ENCODE data around the gene PIP4P1. TPM values are rescaled to one million over a fixed set of nuclear protein-coding genes. Genes with fewer than 3 reads are reported as not detected.

Gene PIP4P1
- total and polyA plus RNA-seq, 2 experiments from 2014 or later, result 17.6 to 60.1 TPM

DNA sequence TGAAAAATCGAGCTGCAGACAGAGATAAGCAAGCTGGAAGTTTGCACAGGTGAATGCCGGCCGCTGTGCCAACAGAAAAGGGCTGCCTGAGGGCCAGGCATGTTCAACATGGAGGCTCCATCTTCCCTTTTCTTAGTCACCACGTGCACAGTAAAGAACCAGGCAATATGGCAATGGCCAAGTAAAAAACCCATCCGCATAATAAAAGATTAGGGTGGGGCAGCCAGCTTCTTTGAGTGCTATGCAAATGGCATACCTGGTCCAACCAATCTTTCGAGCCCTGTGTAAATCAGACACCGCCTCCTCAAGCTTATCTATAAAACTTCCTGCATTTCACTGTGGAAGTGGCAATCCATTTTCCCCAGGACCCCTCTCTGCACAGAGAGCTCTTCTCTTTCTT lies 24.7 kb upstream of the PIP4P1 start:
- H3K9me3 ChIP-seq (ENCODE audit: low read depth), result no peaks in the 10 kb centered on the region
- DNase-seq (ENCODE audit: low read depth in 1 of 2, low spot score in 1 of 2), result no peak
- TF ChIP-seq, protein P1, sequence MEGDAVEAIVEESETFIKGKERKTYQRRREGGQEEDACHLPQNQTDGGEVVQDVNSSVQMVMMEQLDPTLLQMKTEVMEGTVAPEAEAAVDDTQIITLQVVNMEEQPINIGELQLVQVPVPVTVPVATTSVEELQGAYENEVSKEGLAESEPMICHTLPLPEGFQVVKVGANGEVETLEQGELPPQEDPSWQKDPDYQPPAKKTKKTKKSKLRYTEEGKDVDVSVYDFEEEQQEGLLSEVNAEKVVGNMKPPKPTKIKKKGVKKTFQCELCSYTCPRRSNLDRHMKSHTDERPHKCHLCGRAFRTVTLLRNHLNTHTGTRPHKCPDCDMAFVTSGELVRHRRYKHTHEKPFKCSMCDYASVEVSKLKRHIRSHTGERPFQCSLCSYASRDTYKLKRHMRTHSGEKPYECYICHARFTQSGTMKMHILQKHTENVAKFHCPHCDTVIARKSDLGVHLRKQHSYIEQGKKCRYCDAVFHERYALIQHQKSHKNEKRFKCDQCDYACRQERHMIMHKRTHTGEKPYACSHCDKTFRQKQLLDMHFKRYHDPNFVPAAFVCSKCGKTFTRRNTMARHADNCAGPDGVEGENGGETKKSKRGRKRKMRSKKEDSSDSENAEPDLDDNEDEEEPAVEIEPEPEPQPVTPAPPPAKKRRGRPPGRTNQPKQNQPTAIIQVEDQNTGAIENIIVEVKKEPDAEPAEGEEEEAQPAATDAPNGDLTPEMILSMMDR (IDR thresholded peaks at IDR 0.05; ENCODE audit: low read depth, low read length), result no peak
- H3K4me1 ChIP-seq (ENCODE audit: low read depth), result peaks cover 3% of the 10 kb centered on the region
- H3K27me3 ChIP-seq, result no peaks in the 10 kb centered on the region
- H3K4me3 ChIP-seq, result no peak overlapping the region
- no peaks in the 10 kb centered on the region for H3K36me3 ChIP-seq
- H3K27ac ChIP-seq, result no peak overlapping the region

DNA sequence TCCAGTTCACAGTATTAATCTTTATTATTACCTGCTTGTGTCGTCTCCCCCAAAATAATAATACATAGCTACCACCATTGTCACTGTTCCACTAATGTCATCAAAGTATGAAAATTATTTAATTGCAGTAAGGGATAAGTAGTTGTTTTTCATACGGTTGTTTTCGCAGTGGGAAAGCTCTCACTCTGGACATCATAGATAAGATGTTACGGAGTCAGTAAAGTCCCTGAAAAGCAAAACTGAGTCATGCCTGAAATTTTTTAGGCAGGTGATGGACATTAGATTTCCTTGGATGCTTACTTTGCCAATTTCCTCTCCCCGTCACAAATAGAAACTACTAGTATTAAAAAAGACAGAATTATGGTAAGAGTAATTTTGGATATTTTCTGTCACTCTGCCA lies 21.1 kb upstream of the PIP4P1 start:
- Histone ChIP-seq H3K4me3 (no peak overlapping the region), H3K36me3 (no peaks in the 10 kb centered on the region), H3K4me1 (ENCODE audit: low read depth) (peaks cover 7% of the 10 kb centered on the region), H3K27me3 (no peaks in the 10 kb centered on the region), H3K9me3 (ENCODE audit: low read depth) (no peaks in the 10 kb centered on the region), H3K27ac (no peak overlapping the region)
- TF ChIP-seq, protein P1 (IDR thresholded peaks at IDR 0.05; ENCODE audit: low read depth, low read length), result no peak
- DNase-seq (ENCODE audit: low read depth in 1 of 2, low spot score in 1 of 2), result no peak

DNA sequence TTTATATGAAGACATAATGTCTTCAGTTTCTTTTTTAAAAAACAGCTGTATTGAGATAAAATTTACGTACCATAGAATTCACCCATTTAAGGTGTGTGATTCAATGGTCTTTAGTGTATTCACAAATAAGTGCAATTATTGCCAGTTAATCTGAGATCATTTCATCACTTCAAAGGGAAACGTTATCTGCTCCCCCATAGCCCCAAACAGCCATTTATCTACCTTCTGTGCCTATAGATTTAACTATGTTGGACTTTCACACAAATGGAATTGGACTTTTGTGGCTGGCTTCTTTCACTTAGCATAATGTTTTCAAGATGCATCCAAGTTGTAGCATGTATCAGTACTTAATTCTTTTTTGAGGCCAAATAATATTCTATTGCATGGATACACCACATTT lies 17.7 kb upstream of the PIP4P1 start:
- TF ChIP-seq, protein P1 (IDR thresholded peaks at IDR 0.05; ENCODE audit: low read depth, low read length), result no peak
- Histone ChIP-seq H3K27me3 (no peaks in the 10 kb centered on the region), H3K36me3 (peaks cover 28% of the 10 kb centered on the region), H3K4me3 (no peak overlapping the region), H3K4me1 (ENCODE audit: low read depth) (peaks cover 9% of the 10 kb centered on the region), H3K27ac (no peak overlapping the region), H3K9me3 (ENCODE audit: low read depth) (no peaks in the 10 kb centered on the region)
- DNase-seq (ENCODE audit: low read depth in 1 of 2, low spot score in 1 of 2), result no peak

DNA sequence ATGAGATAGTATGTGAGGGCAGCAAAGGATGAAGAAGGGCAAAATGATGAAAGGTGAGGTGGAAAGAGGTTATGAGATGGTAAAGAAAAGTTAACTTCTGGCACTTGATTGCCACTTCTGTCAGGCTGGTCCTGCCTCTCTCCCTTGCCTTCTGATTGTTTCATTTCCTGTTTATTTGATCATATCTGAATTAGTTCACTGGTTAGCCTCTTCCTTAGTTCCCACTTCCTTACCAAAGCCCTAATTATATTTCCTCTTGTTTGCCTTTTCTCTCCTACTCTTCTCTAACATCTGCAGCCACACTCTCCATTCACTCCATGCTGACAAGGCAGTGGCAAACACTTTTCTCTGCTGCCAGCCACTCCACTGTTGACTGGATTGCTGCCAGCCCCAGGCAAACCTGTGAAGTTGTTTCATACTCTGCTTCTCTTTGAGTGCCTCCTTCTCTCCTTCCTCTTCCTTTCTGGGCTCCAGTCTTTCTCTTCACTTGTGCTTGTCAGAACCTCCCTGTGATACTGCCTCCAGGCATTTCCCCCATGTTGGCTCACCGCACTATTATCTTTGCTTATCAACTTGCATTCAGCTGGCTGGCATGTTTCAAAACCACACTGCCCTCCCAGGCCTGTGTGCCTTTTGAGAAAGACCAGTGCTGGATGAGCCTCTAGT lies 16.1 kb upstream of the PIP4P1 start:
- TF ChIP-seq, protein P1 (IDR thresholded peaks at IDR 0.05; ENCODE audit: low read depth, low read length), result no peak
- H3K27ac ChIP-seq, result peak overlapping the region; percentile 80
- no peak overlapping the region for H3K4me3 ChIP-seq
- H3K36me3 ChIP-seq, result peaks cover 32% of the 10 kb centered on the region
- peak; percentile 34 to 91 for DNase-seq (ENCODE audit: low read depth in 1 of 2, low spot score in 1 of 2)
- H3K9me3 ChIP-seq (ENCODE audit: low read depth), result no peaks in the 10 kb centered on the region
- H3K27me3 ChIP-seq, result no peaks in the 10 kb centered on the region
- H3K4me1 ChIP-seq (ENCODE audit: low read depth), result peaks cover 9% of the 10 kb centered on the region

DNA sequence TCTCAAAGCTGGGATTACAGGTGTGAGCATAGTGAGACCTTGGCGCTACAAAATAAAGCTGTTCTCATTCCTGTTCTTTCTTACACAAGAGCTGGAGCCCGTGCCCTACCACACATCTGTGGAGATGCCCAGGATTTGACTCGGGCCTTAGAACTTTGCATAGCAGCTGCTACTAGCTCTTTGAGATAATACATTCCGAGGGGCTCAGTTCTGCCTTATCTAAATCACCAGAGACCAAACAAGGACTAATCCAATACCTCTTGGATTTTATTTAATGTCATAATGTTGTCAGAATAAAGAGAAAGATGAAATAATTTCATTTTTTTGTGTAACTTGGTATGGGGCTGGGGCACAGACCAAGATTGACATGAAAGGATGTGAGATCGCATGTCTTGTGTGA lies 15.5 kb upstream of the PIP4P1 start:
- TF ChIP-seq, protein P1 (IDR thresholded peaks at IDR 0.05; ENCODE audit: low read depth, low read length), result no peak
- Histone ChIP-seq H3K4me1 (ENCODE audit: low read depth) (peaks cover 9% of the 10 kb centered on the region), H3K27ac (peak overlapping the region; percentile 80), H3K27me3 (no peaks in the 10 kb centered on the region), H3K9me3 (ENCODE audit: low read depth) (no peaks in the 10 kb centered on the region), H3K36me3 (peaks cover 32% of the 10 kb centered on the region), H3K4me3 (no peak overlapping the region)
- DNase-seq (ENCODE audit: low read depth in 1 of 2, low spot score in 1 of 2), result no peak
